Measurements from ENCODE around the gene MYT1.

Gene MYT1

GRCh38 chr20:64230461-64231145 is 66.4 kb downstream of the MYT1 start:
- H3K4me3 ChIP-seq (ENCODE audit: low read length): no peak overlapping the region
- H3K36me3 ChIP-seq (replicated peaks; ENCODE audit: insufficient read depth, low read length): no peaks in the 10 kb centered on the region
- H3K79me2 ChIP-seq (ENCODE audit: low read length): no peaks in the 10 kb centered on the region
- TF ChIP-seq EZH2 (optimal IDR thresholded peaks at IDR 0.05; ENCODE audit: low read depth, low read length) (no peak), EZH2phosphoT487 (IDR thresholded peaks at IDR 0.05; ENCODE audit: low read length) (no peak), CTCF (IDR thresholded peaks at IDR 0.05; ENCODE audit: low read length) (no peak)
- H3K4me1 ChIP-seq (ENCODE audit: low read length): no peaks in the 10 kb centered on the region
- H3K4me2 ChIP-seq (ENCODE audit: low read depth, low read length): no peak overlapping the region
- no peak overlapping the region for H2AFZ ChIP-seq (ENCODE audit: low read length)
- H3K9me2 ChIP-seq (replicated peaks; ENCODE audit: insufficient read depth, low read length): no peaks in the 10 kb centered on the region
- H3K27ac ChIP-seq (ENCODE audit: low read length): no peak overlapping the region
- no peak overlapping the region for H3K9ac ChIP-seq (ENCODE audit: low read length)
- no peaks in the 10 kb centered on the region for H3F3A ChIP-seq (ENCODE audit: insufficient read depth, low read length)
- H4K20me1 ChIP-seq (ENCODE audit: insufficient read depth, low read length): no peaks in the 10 kb centered on the region
- no peaks in the 10 kb centered on the region for H3K9me3 ChIP-seq (replicated peaks; ENCODE audit: insufficient read depth, low read length)
- H3K27me3 ChIP-seq (replicated peaks; ENCODE audit: insufficient read depth, low read length): peaks cover 81% of the 10 kb centered on the region
- no peak for DNase-seq

GRCh38 chr20:64231621-64232550 is 67.6 kb downstream of the MYT1 start:
- no peaks in the 10 kb centered on the region for H3K79me2 ChIP-seq (ENCODE audit: low read length)
- no peaks in the 10 kb centered on the region for H3K36me3 ChIP-seq (replicated peaks; ENCODE audit: insufficient read depth, low read length)
- peaks cover 73% of the 10 kb centered on the region for H3K27me3 ChIP-seq (replicated peaks; ENCODE audit: insufficient read depth, low read length)
- no peak for DNase-seq
- H3K9me2 ChIP-seq (replicated peaks; ENCODE audit: insufficient read depth, low read length): no peaks in the 10 kb centered on the region
- H3K27ac ChIP-seq (ENCODE audit: low read length): no peak overlapping the region
- H3K4me2 ChIP-seq (ENCODE audit: low read depth, low read length): no peak overlapping the region
- no peaks in the 10 kb centered on the region for H4K20me1 ChIP-seq (ENCODE audit: insufficient read depth, low read length)
- TF ChIP-seq CTCF (IDR thresholded peaks at IDR 0.05; ENCODE audit: low read length): no peak
- TF ChIP-seq EZH2phosphoT487 (IDR thresholded peaks at IDR 0.05; ENCODE audit: low read length): no peak
- TF ChIP-seq EZH2 (optimal IDR thresholded peaks at IDR 0.05; ENCODE audit: low read depth, low read length): no peak
- H3K4me3 ChIP-seq (ENCODE audit: low read length): no peak overlapping the region
- no peak overlapping the region for H3K9ac ChIP-seq (ENCODE audit: low read length)
- no peaks in the 10 kb centered on the region for H3K4me1 ChIP-seq (ENCODE audit: low read length)
- H3F3A ChIP-seq (ENCODE audit: insufficient read depth, low read length): no peaks in the 10 kb centered on the region
- no peaks in the 10 kb centered on the region for H3K9me3 ChIP-seq (replicated peaks; ENCODE audit: insufficient read depth, low read length)
- no peak overlapping the region for H2AFZ ChIP-seq (ENCODE audit: low read length)

- Histone ChIP-seq H3K27me3 (replicated peaks; ENCODE audit: insufficient read depth, low read length) (peaks cover 73% of the 10 kb centered on the region), H3K4me2 (ENCODE audit: low read depth, low read length) (no peak overlapping the region), H3K36me3 (replicated peaks; ENCODE audit: insufficient read depth, low read length) (no peaks in the 10 kb centered on the region), H3K9me3 (replicated peaks; ENCODE audit: insufficient read depth, low read length) (no peaks in the 10 kb centered on the region), H3K9me2 (replicated peaks; ENCODE audit: insufficient read depth, low read length) (no peaks in the 10 kb centered on the region), H3F3A (ENCODE audit: insufficient read depth, low read length) (no peaks in the 10 kb centered on the region), H3K27ac (ENCODE audit: low read length) (no peak overlapping the region), H3K9ac (ENCODE audit: low read length) (no peak overlapping the region), H2AFZ (ENCODE audit: low read length) (no peak overlapping the region), H3K79me2 (ENCODE audit: low read length) (no peaks in the 10 kb centered on the region), H4K20me1 (ENCODE audit: insufficient read depth, low read length) (no peaks in the 10 kb centered on the region), H3K4me3 (ENCODE audit: low read length) (no peak overlapping the region), H3K4me1 (ENCODE audit: low read length) (no peaks in the 10 kb centered on the region)
- TF ChIP-seq EZH2phosphoT487 (IDR thresholded peaks at IDR 0.05; ENCODE audit: low read length) (no peak), EZH2 (optimal IDR thresholded peaks at IDR 0.05; ENCODE audit: low read depth, low read length) (no peak)
- no peak for DNase-seq
Measured at GRCh38 chr20:64232794-64233193, 68.5 kb downstream of the MYT1 start.
